ENCODE data around the gene CHRNA5. TPM values are rescaled to one million over a fixed set of nuclear protein-coding genes. Genes with fewer than 3 reads are reported as not detected.

CHRNA5 gene
- polyA plus RNA-seq, 2 of the 4 experiments (the other 2 are of a cell fraction): 29.8 to 49.6 TPM

DNA sequence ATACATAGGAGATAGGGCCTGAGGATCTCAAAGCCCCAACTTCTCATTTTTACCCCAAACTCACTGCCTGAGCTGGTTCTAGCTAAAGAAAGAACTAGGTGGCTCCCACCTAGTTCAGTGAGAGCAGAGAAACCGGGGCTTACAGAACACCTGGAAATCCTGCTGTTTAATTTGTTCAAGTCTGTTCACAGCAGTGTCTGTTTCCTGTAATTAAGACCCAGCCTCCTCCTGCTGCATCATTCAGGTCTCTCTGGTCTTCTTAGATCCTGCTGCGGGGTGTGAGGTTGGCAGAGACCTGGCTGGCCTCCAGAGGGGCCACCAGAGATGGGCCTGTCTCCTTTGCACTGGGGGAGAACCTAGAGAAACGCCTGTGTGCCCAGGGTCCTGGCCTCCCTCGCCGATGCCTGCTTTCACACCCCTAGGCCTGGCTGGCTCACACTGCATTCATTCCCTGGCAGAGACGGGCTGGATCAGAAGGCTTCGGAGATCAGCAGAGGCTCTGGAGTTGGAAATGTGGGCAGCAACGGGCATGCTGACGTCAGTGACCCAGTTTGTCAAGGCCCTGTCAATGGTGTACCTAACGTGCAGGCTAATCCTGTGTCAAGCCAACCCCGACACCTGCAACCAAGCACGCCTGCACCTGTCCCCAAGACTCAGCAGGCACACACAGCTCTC, 60.4 kb downstream of the CHRNA5 start:
- 52% methylated on average over 12 of the region's 12 CpGs for WGBS (ENCODE audit: missing lambda C conversion rate)
- FAIRE-seq (no peak), ATAC-seq (peak in 1 of 2 experiments; percentile 7; a peak in 1 of 6 replicates), DNase-seq (ENCODE audit: low read depth in 1 of 2, low spot score in 1 of 2) (no peak)
- Histone ChIP-seq H3K4me2 (no peak overlapping the region), H3K4me3 (no peak overlapping the region), H3K9me3 (no peaks in the 10 kb centered on the region), H3K27ac (no peak overlapping the region), H3K4me1 (0 out of 3 replicates have a peak, but pooled peaks cover 3% of the 10 kb centered on the region)
- CTCF ChIA-PET: interaction anchor here (1.2 to 19.2 kb wide), 4 partner anchors 10 to 126 kb away, joined by 6 to 256 read pairs (median 120); partner anchors contain the start of gene CHRNB4
- POLR2A ChIA-PET: no interaction called here
- no peak for TF ChIP-seq MAZ (IDR thresholded peaks at IDR 0.05; ENCODE audit: borderline replicate concordance, low read depth, low read length)
- no peak for TF ChIP-seq RCOR1 (IDR thresholded peaks at IDR 0.05; ENCODE audit: low read depth, low read length)
- no peak for TF ChIP-seq NFE2L2 (conservative IDR thresholded peaks at IDR 0.05; ENCODE audit: low read length)
- TF ChIP-seq HEYL (CRISPR knock-in tag; IDR thresholded peaks at IDR 0.05): no peak
- TF ChIP-seq, protein P1, sequence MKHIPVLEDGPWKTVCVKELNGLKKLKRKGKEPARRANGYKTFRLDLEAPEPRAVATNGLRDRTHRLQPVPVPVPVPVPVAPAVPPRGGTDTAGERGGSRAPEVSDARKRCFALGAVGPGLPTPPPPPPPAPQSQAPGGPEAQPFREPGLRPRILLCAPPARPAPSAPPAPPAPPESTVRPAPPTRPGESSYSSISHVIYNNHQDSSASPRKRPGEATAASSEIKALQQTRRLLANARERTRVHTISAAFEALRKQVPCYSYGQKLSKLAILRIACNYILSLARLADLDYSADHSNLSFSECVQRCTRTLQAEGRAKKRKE (CRISPR knock-in tag; IDR thresholded peaks at IDR 0.05; ENCODE audit: low read depth): no peak
- no peak for TF ChIP-seq RARB (CRISPR knock-in tag; IDR thresholded peaks at IDR 0.05)
- TF ChIP-seq POLR2AphosphoS2 (conservative IDR thresholded peaks at IDR 0.05; ENCODE audit: low read length): no peak
- no peak for TF ChIP-seq MAFK (IDR thresholded peaks at IDR 0.05; ENCODE audit: partially characterized antibody)
- TF ChIP-seq HOXA7 (CRISPR knock-in tag; IDR thresholded peaks at IDR 0.05): no peak
- no peak for TF ChIP-seq ZFP36 (IDR thresholded peaks at IDR 0.05; ENCODE audit: borderline replicate concordance, partially characterized antibody)
- TF ChIP-seq ZC3H11A (IDR thresholded peaks at IDR 0.05): no peak
- no peak for TF ChIP-seq EP300 (IDR thresholded peaks at IDR 0.05)

GRCh38 chr15:78626381-78626995, 61.2 kb downstream of the CHRNA5 start:
- Histone ChIP-seq H3K4me2 (no peak overlapping the region), H3K4me3 (no peak overlapping the region), H3K27ac (no peak overlapping the region), H3K4me1 (no peaks in the 10 kb centered on the region), H3K9me3 (no peaks in the 10 kb centered on the region)
- ChIA-PET POLR2A (no interaction called here), CTCF (interaction anchor here (1.1 to 19.2 kb wide), 6 partner anchors 9 to 318 kb away, joined by 3 to 256 read pairs (median 6); partner anchors contain the start of gene CHRNB4)
- 65% methylated on average over 6 of the region's 6 CpGs for WGBS (ENCODE audit: missing lambda C conversion rate)
- DNase-seq (ENCODE audit: low read depth in 1 of 2, low spot score in 1 of 2) (no peak), FAIRE-seq (no peak), ATAC-seq (no peak)
- TF ChIP-seq ZNF302 (CRISPR knock-in tag; IDR thresholded peaks at IDR 0.05) (no peak), MAX (IDR thresholded peaks at IDR 0.05) (no peak), MYC (IDR thresholded peaks at IDR 0.05; ENCODE audit: borderline replicate concordance, low read length) (no peak), HOXA7 (CRISPR knock-in tag; IDR thresholded peaks at IDR 0.05) (no peak), SMC3 (IDR thresholded peaks at IDR 0.05) (no peak), HDAC2 (IDR thresholded peaks at IDR 0.05) (no peak), ELK1 (IDR thresholded peaks at IDR 0.05; ENCODE audit: low read depth, low read length) (no peak), ESRRA (IDR thresholded peaks at IDR 0.05; ENCODE audit: borderline replicate concordance, low read length) (no peak)
- TF ChIP-seq, protein P1 (CRISPR knock-in tag; IDR thresholded peaks at IDR 0.05; ENCODE audit: low read depth): no peak

- DNase-seq (ENCODE audit: low read depth in 1 of 2, low spot score in 1 of 2) (no peak), FAIRE-seq (no peak), ATAC-seq (no peak)
- Histone ChIP-seq H3K27ac (no peak overlapping the region), H3K4me1 (no peaks in the 10 kb centered on the region), H3K4me3 (no peak overlapping the region), H3K4me2 (no peak overlapping the region), H3K9me3 (no peaks in the 10 kb centered on the region)
- 67% methylated on average over 8 of the region's 8 CpGs for WGBS (ENCODE audit: missing lambda C conversion rate)
- ChIA-PET CTCF (interaction anchor here (1.1 to 19.2 kb wide), 6 partner anchors 8 to 319 kb away, joined by 3 to 256 read pairs (median 6); partner anchors contain the start of gene CHRNB4), POLR2A (no interaction called here)
- TF ChIP-seq JUN (IDR thresholded peaks at IDR 0.05) (no peak), NR3C1 (IDR thresholded peaks at IDR 0.05) (no peak), PBX3 (IDR thresholded peaks at IDR 0.05) (no peak), ZFP36 (IDR thresholded peaks at IDR 0.05; ENCODE audit: borderline replicate concordance, partially characterized antibody) (no peak), CTCF (IDR thresholded peaks at IDR 0.05) (no peak), RARB (CRISPR knock-in tag; IDR thresholded peaks at IDR 0.05) (no peak), RNF2 (IDR thresholded peaks at IDR 0.05; ENCODE audit: borderline replicate concordance, low read depth) (no peak), RAD21 (conservative IDR thresholded peaks at IDR 0.05 in 1 of 2, IDR thresholded peaks at IDR 0.05 in 1 of 2) (no peak)
- TF ChIP-seq, protein P1 (CRISPR knock-in tag; IDR thresholded peaks at IDR 0.05; ENCODE audit: low read depth): no peak
Measured at GRCh38 chr15:78627348-78627747, 62.0 kb downstream of the CHRNA5 start.

Measured in A549 (cell line).